Suprapubic skin (tissue), 4 donors: ENCODE measurements around the gene LSM6.

Experiments used
- POLR2A ChIP-seq, 2 donors: fragments of 450-650 bp; IDR thresholded peaks; one replicate each; pipeline ENCODE4 v1.6.1; 2017; ENCODE audit warnings: antibody characterized with exemption in 2 of 2, mild to moderate bottlenecking in 2 of 2, moderate library complexity in 2 of 2
- POLR2AphosphoS5 ChIP-seq, 3 donors: sonication (generic); formaldehyde crosslinking; IDR thresholded peaks; one replicate each; pipeline ENCODE4 v1.6.1; 2017; ENCODE audit warnings: antibody characterized with exemption in 3 of 3

DNA sequence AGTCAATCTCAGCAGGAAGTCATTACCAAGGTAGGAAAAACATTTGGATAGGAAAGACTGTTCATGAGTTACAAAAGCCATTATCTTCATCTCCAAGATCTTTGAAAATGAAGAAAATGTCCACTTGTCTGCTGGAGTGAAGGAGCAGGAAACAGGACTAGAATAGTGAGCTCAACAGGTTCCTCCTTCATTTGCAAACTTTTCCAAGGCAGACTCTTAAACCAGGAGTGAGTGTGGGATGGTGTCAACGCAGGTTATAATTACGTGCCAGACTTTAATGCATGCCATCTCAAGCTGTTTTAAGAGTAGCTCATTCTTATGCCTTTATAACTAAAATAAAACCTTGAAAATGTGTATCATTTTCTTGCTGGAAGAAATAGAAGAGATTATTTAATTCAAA, 35.4 kb downstream of the LSM6 start:
- TF ChIP-seq POLR2A (IDR thresholded peaks at IDR 0.05) (no peak), POLR2AphosphoS5 (IDR thresholded peaks at IDR 0.05) (no peak)
